ENCODE data around the gene CYB561. TPM values are rescaled to one million over a fixed set of nuclear protein-coding genes. Genes with fewer than 3 reads are reported as not detected.

Gene CYB561
- total RNA-seq, 1 experiment from 2014 or later: 67.6 TPM

- TF ChIP-seq, protein P1, sequence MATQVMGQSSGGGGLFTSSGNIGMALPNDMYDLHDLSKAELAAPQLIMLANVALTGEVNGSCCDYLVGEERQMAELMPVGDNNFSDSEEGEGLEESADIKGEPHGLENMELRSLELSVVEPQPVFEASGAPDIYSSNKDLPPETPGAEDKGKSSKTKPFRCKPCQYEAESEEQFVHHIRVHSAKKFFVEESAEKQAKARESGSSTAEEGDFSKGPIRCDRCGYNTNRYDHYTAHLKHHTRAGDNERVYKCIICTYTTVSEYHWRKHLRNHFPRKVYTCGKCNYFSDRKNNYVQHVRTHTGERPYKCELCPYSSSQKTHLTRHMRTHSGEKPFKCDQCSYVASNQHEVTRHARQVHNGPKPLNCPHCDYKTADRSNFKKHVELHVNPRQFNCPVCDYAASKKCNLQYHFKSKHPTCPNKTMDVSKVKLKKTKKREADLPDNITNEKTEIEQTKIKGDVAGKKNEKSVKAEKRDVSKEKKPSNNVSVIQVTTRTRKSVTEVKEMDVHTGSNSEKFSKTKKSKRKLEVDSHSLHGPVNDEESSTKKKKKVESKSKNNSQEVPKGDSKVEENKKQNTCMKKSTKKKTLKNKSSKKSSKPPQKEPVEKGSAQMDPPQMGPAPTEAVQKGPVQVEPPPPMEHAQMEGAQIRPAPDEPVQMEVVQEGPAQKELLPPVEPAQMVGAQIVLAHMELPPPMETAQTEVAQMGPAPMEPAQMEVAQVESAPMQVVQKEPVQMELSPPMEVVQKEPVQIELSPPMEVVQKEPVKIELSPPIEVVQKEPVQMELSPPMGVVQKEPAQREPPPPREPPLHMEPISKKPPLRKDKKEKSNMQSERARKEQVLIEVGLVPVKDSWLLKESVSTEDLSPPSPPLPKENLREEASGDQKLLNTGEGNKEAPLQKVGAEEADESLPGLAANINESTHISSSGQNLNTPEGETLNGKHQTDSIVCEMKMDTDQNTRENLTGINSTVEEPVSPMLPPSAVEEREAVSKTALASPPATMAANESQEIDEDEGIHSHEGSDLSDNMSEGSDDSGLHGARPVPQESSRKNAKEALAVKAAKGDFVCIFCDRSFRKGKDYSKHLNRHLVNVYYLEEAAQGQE (IDR thresholded peaks at IDR 0.05; ENCODE audit: low read depth): no peak
- TF ChIP-seq YY1 (IDR thresholded peaks at IDR 0.05; ENCODE audit: extremely low read depth, insufficient replicate concordance, low read depth, low read length) (no peak), CEBPB (IDR thresholded peaks at IDR 0.05; ENCODE audit: low read depth) (no peak), SIN3A (IDR thresholded peaks at IDR 0.05; ENCODE audit: low read depth) (no peak), EGR1 (IDR thresholded peaks at IDR 0.05; ENCODE audit: low read depth) (no peak), EZH2 (IDR thresholded peaks at IDR 0.05) (no peak), CBX3 (IDR thresholded peaks at IDR 0.05; ENCODE audit: low read depth) (no peak), JUND (IDR thresholded peaks at IDR 0.05) (no peak), RAD21 (IDR thresholded peaks at IDR 0.05; ENCODE audit: low read depth) (no peak), POLR2AphosphoS5 (IDR thresholded peaks at IDR 0.05; ENCODE audit: low read depth, low read length) (no peak), POLR2A (IDR thresholded peaks at IDR 0.05; ENCODE audit: borderline replicate concordance, extremely low read depth, insufficient read depth, insufficient read length) (no peak)
Measured at GRCh38 chr17:63444457-63444856, 1.6 kb downstream of the CYB561 start (continued).

- Histone ChIP-seq H3K9ac (ENCODE audit: low read length) (no peak overlapping the region), H3K4me2 (ENCODE audit: low read length) (no peak overlapping the region), H3K36me3 (ENCODE audit: control insufficient read depth in 1 of 2, insufficient read depth in 2 of 2, low read length in 2 of 2) (no peaks in the 10 kb centered on the region), H3K4me1 (ENCODE audit: control insufficient read depth in 1 of 2, insufficient read depth in 2 of 2, low read length in 2 of 2) (peaks cover 15 to 28% of the 10 kb centered on the region in 2 experiments), H3K9me3 (ENCODE audit: control insufficient read depth in 1 of 2, insufficient read depth in 1 of 2, low read depth in 1 of 2, low read length in 2 of 2) (no peaks in the 10 kb centered on the region), H3K27me3 (ENCODE audit: insufficient read depth, low read length) (no peaks in the 10 kb centered on the region), H3K27ac (ENCODE audit: low read depth, low read length) (no peak overlapping the region), H3K4me3 (replicated peaks in 1 of 2; ENCODE audit: low read depth in 1 of 2, low read length in 2 of 2) (no peak overlapping the region), H3K9me2 (ENCODE audit: insufficient read depth) (no peaks in the 10 kb centered on the region), H2AFZ (ENCODE audit: low read depth, low read length, poor library complexity, severe bottlenecking) (no peak overlapping the region), H4K20me1 (ENCODE audit: insufficient read depth) (no peaks in the 10 kb centered on the region), H3K79me2 (ENCODE audit: insufficient read depth, low read length) (peaks cover 67% of the 10 kb centered on the region)
- ChIA-PET POLR2A (interaction anchor here (0.8 to 4.8 kb wide), 2 partner anchors 8 to 42 kb away, joined by 3 to 23 read pairs; no protein-coding TSS in a partner anchor), CTCF (interaction anchor here (1.0 to 2.8 kb wide), 6 partner anchors 10 to 169 kb away, joined by 3 to 18 read pairs (median 6); partner anchors contain the start of gene ACE), RAD21 (ENCODE audit: low non-redundant PET in 1 of 2, low total read pairs in 2 of 2, uncharacterized antibody in 2 of 2, unreplicated experiment in 2 of 2) (no interaction called here)
- no TSS peak for BruUV-seq (replicated peaks)
- ATAC-seq (no peak), DNase-seq (ENCODE audit: low read depth, low spot score) (no peak)
- intact Hi-C loops (cut with micrococcal nuclease): no loop called here
- no peak for TF ChIP-seq SP1 (IDR thresholded peaks at IDR 0.05; ENCODE audit: low read depth)
- TF ChIP-seq SIN3A (IDR thresholded peaks at IDR 0.05; ENCODE audit: low read depth): no peak
Measured at GRCh38 chr17:63443053-63443452, 3.1 kb downstream of the CYB561 start.

Data from HCT116 (cell line).